GM12865 (cell line): ENCODE results near the gene TMUB1.

Experiments
- DNase-seq: peaks from one replicate; pipeline ENCODE4 v3.0.0; 2010; ENCODE audit warnings: low read depth
- H3K4me3 ChIP-seq: 2 replicates; pipeline ENCODE4 v1.5.1; 2011; ENCODE audit warnings: mild to moderate bottlenecking, low read depth, low read length, control low read depth
- TF ChIP-seq, protein P1 (sequence below): IDR thresholded peaks from 2 replicates; pipeline ENCODE4 v1.5.1; 2011; ENCODE audit warnings: low read length, control low read depth, low read depth, inconsistent platforms; ENCODE audit not compliant: insufficient read depth; ENCODE audit errors: missing control alignments

The TMUB1 gene

DNA sequence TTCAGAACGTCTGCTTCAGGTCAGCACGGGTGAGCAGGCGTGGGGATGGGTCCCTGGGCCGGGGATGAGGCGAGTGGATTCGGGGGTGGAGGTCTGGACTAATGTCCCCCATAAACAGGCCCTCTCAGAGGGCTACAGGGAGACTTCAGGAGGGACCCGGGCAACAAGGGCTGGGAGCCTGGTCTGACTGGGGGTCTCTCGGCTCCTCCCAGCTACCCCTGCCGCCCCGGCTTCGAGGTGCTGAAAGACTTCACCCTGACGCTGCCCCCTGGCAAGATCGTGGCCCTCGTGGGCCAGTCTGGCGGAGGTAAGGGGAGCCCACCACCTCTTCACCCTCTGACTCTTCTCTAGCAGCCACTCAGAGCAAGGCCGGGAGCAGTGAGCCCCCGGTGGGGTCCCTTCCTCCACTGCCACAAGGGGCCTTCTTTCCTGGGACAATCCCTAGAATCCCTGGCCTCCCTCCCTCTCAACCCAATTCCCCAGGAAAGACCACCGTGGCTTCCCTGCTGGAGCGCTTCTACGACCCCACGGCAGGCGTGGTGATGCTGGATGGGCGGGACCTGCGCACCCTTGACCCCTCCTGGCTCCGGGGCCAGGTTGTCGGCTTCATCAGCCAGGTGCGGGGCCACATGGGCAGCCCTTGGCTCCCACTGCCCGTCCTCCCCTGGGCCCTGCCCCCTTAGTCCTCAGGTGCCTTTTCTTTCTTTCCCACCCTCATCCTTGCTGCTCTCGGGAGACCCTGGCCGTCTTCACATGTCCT, 42.5 kb downstream of the TMUB1 start:
- no peak overlapping the region for H3K4me3 ChIP-seq
- TF ChIP-seq, protein P1, sequence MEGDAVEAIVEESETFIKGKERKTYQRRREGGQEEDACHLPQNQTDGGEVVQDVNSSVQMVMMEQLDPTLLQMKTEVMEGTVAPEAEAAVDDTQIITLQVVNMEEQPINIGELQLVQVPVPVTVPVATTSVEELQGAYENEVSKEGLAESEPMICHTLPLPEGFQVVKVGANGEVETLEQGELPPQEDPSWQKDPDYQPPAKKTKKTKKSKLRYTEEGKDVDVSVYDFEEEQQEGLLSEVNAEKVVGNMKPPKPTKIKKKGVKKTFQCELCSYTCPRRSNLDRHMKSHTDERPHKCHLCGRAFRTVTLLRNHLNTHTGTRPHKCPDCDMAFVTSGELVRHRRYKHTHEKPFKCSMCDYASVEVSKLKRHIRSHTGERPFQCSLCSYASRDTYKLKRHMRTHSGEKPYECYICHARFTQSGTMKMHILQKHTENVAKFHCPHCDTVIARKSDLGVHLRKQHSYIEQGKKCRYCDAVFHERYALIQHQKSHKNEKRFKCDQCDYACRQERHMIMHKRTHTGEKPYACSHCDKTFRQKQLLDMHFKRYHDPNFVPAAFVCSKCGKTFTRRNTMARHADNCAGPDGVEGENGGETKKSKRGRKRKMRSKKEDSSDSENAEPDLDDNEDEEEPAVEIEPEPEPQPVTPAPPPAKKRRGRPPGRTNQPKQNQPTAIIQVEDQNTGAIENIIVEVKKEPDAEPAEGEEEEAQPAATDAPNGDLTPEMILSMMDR, result no peak
- DNase-seq, result no peak

- TF ChIP-seq, protein P1, result no peak
- no peak overlapping the region for H3K4me3 ChIP-seq
- no peak for DNase-seq
These were observed 43.3 kb downstream of the TMUB1 start for GRCh38 chr7:151039850-151040548.

DNA sequence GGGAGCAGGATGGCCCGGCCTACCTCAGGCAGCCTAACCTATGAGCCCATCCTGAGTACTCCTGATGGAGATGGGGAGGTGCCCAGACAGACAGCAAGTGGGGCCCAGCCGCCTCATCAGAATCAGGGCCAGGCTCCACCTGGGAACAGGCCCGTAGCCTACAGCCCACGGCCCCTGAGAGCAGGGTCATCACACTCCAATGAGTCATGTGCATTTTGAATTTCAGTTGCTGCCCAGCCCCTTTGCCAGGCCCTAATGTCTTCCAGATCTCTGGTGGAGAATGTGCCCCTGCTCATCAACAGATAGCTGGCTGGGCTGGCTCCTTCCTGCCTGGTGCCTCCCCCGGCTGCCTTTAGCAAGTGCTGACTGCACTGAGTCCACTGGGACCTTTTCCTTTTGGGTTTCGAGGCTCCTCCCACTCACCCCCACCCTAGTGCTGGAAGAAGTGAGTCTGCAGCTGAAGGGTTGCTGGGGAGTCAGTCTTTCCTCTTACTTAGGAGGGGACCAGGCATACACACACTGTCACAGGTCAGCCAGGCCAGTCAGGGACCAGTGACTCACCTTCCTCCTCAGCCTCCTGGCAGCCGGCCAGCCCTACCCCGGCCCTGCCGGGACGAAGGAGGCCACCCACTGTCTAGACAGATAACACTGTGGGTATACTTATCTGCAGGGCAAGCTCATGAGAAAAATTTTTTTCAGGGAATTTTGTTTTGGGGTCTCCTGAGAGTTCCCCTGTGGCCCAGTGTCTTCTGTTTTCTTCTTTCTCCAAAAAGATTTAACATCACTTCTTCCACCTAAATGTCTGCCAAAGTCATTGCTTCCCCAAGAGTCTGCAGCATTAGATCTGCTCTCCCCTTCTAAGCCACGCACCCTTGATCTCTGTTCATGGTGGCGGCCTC, 44.1 kb downstream of the TMUB1 start:
- TF ChIP-seq, protein P1, result no peak
- H3K4me3 ChIP-seq, result no peak overlapping the region
- DNase-seq, result no peak

DNA sequence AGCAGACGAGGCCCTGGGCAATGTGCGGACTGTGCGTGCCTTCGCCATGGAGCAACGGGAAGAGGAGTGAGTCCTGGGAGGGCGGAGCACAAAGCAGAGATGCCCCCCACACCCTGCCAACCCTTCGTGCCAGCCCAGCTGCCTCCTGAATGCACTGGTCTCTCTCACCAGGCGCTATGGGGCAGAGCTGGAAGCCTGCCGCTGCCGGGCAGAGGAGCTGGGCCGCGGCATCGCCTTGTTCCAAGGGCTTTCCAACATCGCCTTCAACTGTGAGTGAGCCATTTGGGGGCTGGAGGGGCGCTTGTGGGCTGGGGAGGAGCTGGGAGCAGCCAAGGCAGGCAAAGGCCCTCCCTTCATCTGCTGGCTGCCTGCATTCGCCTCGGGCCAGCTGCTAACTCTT, 47.4 kb downstream of the TMUB1 start:
- TF ChIP-seq, protein P1, result no peak
- no peak for DNase-seq
- no peak overlapping the region for H3K4me3 ChIP-seq

- DNase-seq, result no peak
These were observed 48.1 kb downstream of the TMUB1 start for GRCh38 chr7:151035026-151035717.

More at GRCh38 chr7:151035026-151035717, 48.1 kb downstream of the TMUB1 start:
- no peak overlapping the region for H3K4me3 ChIP-seq
- TF ChIP-seq, protein P1, result no peak
